Activated CD4-positive, alpha-beta T cell treated with anti-CD3 and anti-CD28 coated beads, Interleukin-2, amount 50 U/mL, for 16 hours (primary cell): ENCODE measurements around the gene PPP2R2D.

Experiments
- DNase-seq: peaks from one replicate; pipeline ENCODE4 v3.0.0-alpha.2; 2020

Gene PPP2R2D

DNA sequence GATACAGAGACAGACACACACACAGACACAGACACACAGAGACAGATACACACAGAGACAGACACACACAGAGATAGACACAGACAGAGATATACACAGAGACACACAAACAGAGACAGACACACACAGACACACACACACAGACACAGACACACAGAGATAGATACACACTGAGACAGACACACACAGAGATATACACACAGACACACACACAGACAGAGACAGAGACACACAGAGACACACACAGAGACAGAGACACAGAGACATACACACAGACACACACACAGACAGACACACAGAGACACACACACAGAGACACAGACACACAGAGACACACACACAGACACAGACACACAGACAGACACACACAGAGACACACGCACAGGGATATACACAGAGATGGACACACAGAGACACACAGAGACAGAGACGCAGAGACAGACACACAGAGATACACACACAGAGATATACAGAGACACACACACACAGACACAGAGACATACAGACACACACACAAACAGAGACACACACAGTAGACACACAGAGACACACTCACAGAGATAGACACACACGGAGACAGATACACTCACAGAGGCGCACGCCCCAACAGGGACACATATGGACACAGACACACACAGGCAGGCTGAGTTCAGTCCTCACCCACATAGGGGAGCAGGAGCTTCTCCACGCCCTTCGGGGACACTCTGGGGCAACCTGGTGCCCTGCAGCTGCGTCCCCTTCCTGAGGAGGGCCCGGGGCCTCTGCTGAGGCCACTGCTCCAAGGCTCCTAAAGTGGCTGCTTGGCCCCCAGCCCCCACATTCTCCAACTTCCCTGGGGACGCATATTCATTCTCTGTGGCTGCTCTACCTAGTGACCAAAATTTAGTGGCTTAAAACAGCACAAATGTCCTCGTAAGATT lies 10.3 kb upstream of the PPP2R2D start:
- DNase-seq = no peak

GRCh38 chr10:131891196-131891928 lies 9.4 kb upstream of the PPP2R2D start:
- no peak for DNase-seq

- DNase-seq = no peak
These were observed 8.6 kb upstream of the PPP2R2D start for GRCh38 chr10:131891929-131892805.

GRCh38 chr10:131892806-131893675 lies 7.8 kb upstream of the PPP2R2D start:
- DNase-seq = no peak

DNA sequence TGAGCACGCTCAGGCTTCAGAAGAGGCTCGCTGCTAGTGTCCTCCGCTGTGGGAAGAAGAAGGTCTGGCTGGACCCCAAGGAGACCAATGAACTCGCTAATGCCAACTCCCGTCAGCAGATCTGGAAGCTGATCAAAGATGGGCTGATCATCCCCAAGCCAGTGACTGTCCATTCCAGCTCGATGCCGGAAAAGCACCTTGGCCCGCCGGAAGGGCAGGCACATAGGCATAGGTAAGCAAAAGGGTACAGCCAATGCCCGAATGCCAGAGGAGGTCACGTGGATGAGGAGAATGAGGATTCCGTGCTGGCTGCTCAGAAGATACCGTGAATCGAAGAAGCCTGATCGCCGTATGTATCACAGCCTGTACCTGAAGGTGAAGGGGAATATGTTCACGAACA lies 5.7 kb upstream of the PPP2R2D start:
- DNase-seq = no peak

- peak; percentile 56 for DNase-seq
These were observed 4.4 kb upstream of the PPP2R2D start for GRCh38 chr10:131896403-131896802.

- DNase-seq = no peak
These were observed 3.4 kb upstream of the PPP2R2D start for GRCh38 chr10:131897297-131897899.

- no peak for DNase-seq
These were observed 2.7 kb upstream of the PPP2R2D start for GRCh38 chr10:131898061-131898460.

DNA sequence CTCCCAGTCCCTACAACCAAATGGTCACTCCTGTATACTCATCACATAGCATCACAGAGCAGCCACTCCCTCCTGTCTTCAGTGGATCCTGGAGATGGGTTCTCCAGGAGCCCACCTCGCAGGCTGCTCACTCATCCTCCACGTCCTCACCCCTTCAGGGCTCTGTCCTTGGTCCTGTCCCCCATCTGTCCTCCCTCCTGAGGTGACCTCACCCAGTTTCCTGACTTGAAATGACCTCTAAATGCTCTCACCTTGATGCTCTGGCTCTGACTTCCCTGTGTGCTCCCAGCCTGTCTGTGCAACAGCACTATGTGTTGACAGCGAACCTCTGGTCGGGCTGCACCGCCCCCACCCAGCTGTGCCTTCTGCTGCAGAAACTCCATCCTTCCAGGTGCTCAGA lies 2.1 kb upstream of the PPP2R2D start:
- no peak for DNase-seq

- no peak for DNase-seq
These were observed 1.6 kb upstream of the PPP2R2D start for GRCh38 chr10:131899116-131899690.

DNA sequence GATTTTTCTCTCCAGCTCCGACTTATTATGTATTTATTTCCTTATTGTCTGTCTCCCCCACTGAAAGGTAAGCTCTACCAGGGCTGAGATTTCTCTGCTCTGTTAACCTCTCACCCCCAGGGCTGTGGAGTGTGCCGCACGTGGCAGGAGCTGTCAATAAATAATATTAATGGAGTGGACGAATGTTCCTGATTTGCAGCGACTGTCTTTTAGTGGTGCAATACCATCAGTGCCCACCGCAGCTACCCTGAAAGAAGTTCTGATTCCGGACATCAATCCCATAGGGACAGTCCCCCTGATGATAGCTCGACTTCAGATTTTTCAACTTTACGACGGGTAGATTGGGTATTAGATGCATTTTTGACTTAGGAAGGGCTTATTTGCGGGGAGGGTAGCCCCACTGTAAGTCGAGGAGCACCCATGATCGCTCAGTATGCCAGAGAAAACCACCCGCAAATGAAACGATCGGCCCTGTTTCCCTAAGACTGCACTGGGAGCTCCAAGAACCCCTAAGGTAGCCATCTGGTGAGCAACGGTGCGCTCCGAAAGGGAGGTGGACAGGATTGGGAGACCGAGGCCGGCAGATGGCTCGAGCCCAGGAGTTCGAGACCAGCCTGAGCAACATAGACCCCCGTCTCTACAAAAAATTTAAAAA lies 986 bp upstream of the PPP2R2D start:
- no peak for DNase-seq

DNA sequence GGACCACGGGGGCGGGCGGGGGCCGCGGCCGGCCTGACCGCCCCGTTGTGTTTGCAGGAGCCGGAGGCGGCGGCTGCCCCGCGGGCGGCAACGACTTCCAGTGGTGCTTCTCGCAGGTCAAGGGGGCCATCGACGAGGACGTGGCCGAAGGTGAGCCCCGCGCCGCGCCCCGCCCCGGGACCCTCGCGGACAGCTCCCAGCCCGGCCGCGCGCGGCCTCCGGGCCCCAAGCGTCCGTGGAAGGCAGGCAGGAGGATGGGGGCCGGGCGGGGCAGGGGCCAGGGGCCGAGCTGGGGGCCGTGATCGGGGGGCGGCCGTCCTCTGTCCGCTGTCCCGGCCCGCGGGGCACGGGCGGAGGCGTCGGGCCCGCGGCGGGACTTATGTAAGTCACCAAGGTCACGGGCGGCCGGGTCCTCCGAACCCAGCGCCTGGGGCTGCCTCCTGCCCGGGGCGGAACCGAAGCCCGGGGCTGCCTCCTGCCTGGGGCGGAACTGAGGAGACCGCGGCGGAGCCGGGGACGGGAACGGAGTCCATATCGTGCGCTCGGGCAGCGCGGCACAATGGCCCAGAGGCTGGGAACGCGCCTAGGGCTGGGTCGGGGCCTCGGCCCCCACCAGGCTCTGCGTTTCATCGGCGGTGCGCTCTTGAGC lies 497 bp downstream of the PPP2R2D start:
- DNase-seq = peak; percentile 42

GRCh38 chr10:131902211-131902610 lies 1.4 kb downstream of the PPP2R2D start:
- DNase-seq = no peak

GRCh38 chr10:131902691-131903090 lies 1.9 kb downstream of the PPP2R2D start:
- no peak for DNase-seq

DNA sequence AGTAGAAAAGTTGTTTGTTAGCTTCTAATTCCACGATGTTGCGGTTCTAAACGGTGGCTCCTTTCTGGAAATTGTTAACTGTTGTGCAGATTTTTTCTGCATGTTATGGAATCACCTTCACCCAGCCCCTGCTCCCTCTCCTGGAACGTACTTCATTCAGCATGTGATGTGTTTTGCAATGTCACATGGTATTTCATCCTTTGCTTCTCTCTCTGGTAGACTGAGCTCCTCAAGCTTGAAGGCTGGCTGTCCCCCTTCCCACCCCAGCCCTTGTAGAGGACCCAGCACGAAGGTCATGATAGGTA lies 4.4 kb downstream of the PPP2R2D start:
- no peak for DNase-seq

GRCh38 chr10:131905603-131906268 lies 4.9 kb downstream of the PPP2R2D start:
- DNase-seq = no peak

- no peak for DNase-seq
These were observed 5.4 kb downstream of the PPP2R2D start for GRCh38 chr10:131906269-131906639.

GRCh38 chr10:131907679-131908078 lies 6.9 kb downstream of the PPP2R2D start:
- no peak for DNase-seq

DNA sequence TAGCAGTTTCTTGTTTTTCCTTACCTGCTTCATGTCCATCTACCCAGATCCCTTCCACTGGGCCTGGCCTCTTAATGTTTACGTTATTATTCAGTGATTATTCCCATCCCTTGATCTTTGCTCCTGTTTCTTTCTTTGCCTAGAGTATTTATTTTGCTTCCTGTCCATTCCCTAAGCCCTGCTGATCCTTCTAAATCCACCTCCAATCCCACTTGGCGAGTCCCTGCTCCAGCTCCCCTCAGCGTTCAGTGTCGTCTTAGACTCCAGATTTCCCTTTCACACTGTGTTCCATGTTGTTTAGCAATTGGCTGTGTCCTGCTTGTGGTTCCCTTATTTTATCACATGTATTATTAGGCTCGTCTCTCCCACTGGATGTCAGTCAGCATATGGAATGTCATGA lies 7.3 kb downstream of the PPP2R2D start:
- DNase-seq = no peak
